Trophoblast cell (in vitro differentiated cells and primary cell): ENCODE measurements around the gene H2BK1.

Experiments
- DNase-seq, 2 donors: peaks; one replicate each; pipeline ENCODE4 v3.0.0-alpha.2; 2016
- H2AFZ ChIP-seq: 2 replicates; pipeline ENCODE4 v1.6.1; 2013; ENCODE audit warnings: low read length, moderate library complexity, mild to moderate bottlenecking; ENCODE audit not compliant: insufficient read depth, poor library complexity
- H2AK5ac ChIP-seq: 2 replicates; pipeline ENCODE4 v1.6.1; 2013; ENCODE audit warnings: mild to moderate bottlenecking, low read length
- H2BK120ac ChIP-seq: 2 replicates; pipeline ENCODE4 v1.6.1; 2013; ENCODE audit warnings: low read length, mild to moderate bottlenecking, moderate library complexity; ENCODE audit not compliant: insufficient read depth, poor library complexity
- H2BK12ac ChIP-seq: 2 replicates; pipeline ENCODE4 v1.6.1; 2013; ENCODE audit warnings: mild to moderate bottlenecking, low read length, moderate library complexity
- H2BK5ac ChIP-seq: 2 replicates; pipeline ENCODE4 v1.6.1; 2013; ENCODE audit warnings: low read length, low read depth, moderate library complexity, mild to moderate bottlenecking; ENCODE audit not compliant: poor library complexity
- H3K14ac ChIP-seq: 2 replicates; pipeline ENCODE4 v1.6.1; 2013; ENCODE audit warnings: mild to moderate bottlenecking, low read length
- H3K18ac ChIP-seq: 2 replicates; pipeline ENCODE4 v1.6.1; 2013; ENCODE audit warnings: mild to moderate bottlenecking, low read length
- H3K23ac ChIP-seq: 2 replicates; pipeline ENCODE4 v1.6.1; 2013; ENCODE audit warnings: low read length
- H3K27ac ChIP-seq: 2 replicates; pipeline ENCODE4 v1.5.1; 2013; ENCODE audit warnings: low read depth, mild to moderate bottlenecking, inconsistent platforms, low read length, moderate library complexity
- H3K27me3 ChIP-seq: 2 replicates; pipeline ENCODE4 v1.6.1; 2013; ENCODE audit warnings: inconsistent platforms, mild to moderate bottlenecking, low read length, moderate library complexity; ENCODE audit not compliant: insufficient read depth
- H3K36me3 ChIP-seq, 2 experiments: 1 replicate in 1 of 2; 2 replicates in 1 of 2; pipeline ENCODE4 v1.6.1; 2013; ENCODE audit warnings: low read length in 2 of 2, mild to moderate bottlenecking in 2 of 2, moderate library complexity in 1 of 2; ENCODE audit not compliant: insufficient read depth in 2 of 2, control insufficient read depth in 1 of 2
- H3K4ac ChIP-seq: 2 replicates; pipeline ENCODE4 v1.6.1; 2013; ENCODE audit warnings: low read depth, mild to moderate bottlenecking, low read length, moderate library complexity
- H3K4me1 ChIP-seq, 2 experiments: 1 replicate in 1 of 2; 2 replicates in 1 of 2; pipeline ENCODE4 v1.6.1; 2013; ENCODE audit warnings: low read length in 2 of 2, mild to moderate bottlenecking in 2 of 2, moderate library complexity in 1 of 2; ENCODE audit not compliant: insufficient read depth in 2 of 2, control insufficient read depth in 1 of 2
- H3K4me2 ChIP-seq: 2 replicates; pipeline ENCODE4 v1.6.1; 2013; ENCODE audit warnings: inconsistent platforms, mild to moderate bottlenecking, low read length, moderate library complexity
- H3K4me3 ChIP-seq: 2 replicates; pipeline ENCODE4 v1.5.1; 2013; ENCODE audit warnings: mild to moderate bottlenecking, low read depth, low read length, inconsistent platforms
- H3K79me1 ChIP-seq: one replicate; pipeline ENCODE4 v1.6.1; 2013; ENCODE audit warnings: low read length
- H3K79me2 ChIP-seq: 2 replicates; pipeline ENCODE4 v1.6.1; 2013; ENCODE audit warnings: low read length, mild to moderate bottlenecking; ENCODE audit not compliant: control insufficient read depth, insufficient read depth, poor library complexity
- H3K9ac ChIP-seq: 2 replicates; pipeline ENCODE4 v1.6.1; 2013; ENCODE audit warnings: mild to moderate bottlenecking, low read length
- H3K9me3 ChIP-seq: 2 replicates; pipeline ENCODE4 v1.6.1; 2013; ENCODE audit warnings: low read depth, mild to moderate bottlenecking, control low read depth, inconsistent platforms, low read length; ENCODE audit not compliant: insufficient read depth
- H4K12ac ChIP-seq: 2 replicates; pipeline ENCODE4 v1.6.1; 2013; ENCODE audit warnings: low read depth, mild to moderate bottlenecking, low read length, moderate library complexity
- H4K8ac ChIP-seq: 2 replicates; pipeline ENCODE4 v1.6.1; 2013; ENCODE audit warnings: low read depth, mild to moderate bottlenecking, low read length, moderate library complexity
- H4K91ac ChIP-seq: one replicate; pipeline ENCODE4 v1.6.1; 2013; ENCODE audit warnings: low read depth, mild to moderate bottlenecking, low read length, moderate library complexity
- WGBS: extraction: QIAGEN DNeasy Blood & Tissue Kit; methylation state at CpG from one replicate; pipeline ENCODE4 v1.1.7; 2013; ENCODE audit warnings: missing lambda C conversion rate; ENCODE audit not compliant: insufficient read length, insufficient coverage; ENCODE audit errors: extremely low coverage; 5-methylcytosine and 5-hydroxymethylcytosine counted together

The H2BK1 gene

DNA sequence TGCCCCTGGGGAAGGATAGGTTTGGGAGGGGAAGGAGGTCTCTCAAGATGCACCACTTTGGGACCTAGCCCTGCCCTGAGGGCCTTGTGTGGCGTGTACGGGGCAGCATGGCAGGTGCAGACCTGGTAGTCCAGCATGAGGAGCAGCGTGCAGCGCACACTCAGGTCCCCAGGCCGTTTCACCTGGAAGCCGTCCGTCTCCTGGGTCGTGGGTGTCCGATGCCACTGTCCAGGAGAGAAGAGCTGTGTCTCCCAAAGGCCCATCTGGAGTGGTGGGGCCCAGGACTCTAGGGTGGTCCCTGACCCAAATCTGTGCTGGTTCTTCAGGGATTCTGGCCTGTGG is 31.4 kb upstream of the H2BK1 start:
- Histone ChIP-seq H4K8ac (no peak overlapping the region), H3K18ac (no peak overlapping the region), H4K12ac (no peak overlapping the region), H2BK120ac (no peak overlapping the region), H3K79me1 (no peaks in the 10 kb centered on the region), H3K4ac (no peak overlapping the region), H3K27ac (no peak overlapping the region), H3K4me3 (no peak overlapping the region), H3K4me2 (no peak overlapping the region), H2BK12ac (no peak overlapping the region), H3K4me1 (peaks cover 3 to 11% of the 10 kb centered on the region in 2 experiments), H3K9me3 (no peaks in the 10 kb centered on the region), H3K23ac (no peak overlapping the region), H2BK5ac (no peak overlapping the region), H3K9ac (no peak overlapping the region), H2AK5ac (no peak overlapping the region), H2AFZ (no peak overlapping the region), H3K36me3 (peaks cover 37 to 39% of the 10 kb centered on the region in 2 experiments), H3K14ac (no peak overlapping the region), H4K91ac (no peak overlapping the region), H3K27me3 (peaks cover 6% of the 10 kb centered on the region), H3K79me2 (no peaks in the 10 kb centered on the region)
- no peak for DNase-seq
- no CpG with 5 or more reads among the region's 9 CpGs for WGBS

DNA sequence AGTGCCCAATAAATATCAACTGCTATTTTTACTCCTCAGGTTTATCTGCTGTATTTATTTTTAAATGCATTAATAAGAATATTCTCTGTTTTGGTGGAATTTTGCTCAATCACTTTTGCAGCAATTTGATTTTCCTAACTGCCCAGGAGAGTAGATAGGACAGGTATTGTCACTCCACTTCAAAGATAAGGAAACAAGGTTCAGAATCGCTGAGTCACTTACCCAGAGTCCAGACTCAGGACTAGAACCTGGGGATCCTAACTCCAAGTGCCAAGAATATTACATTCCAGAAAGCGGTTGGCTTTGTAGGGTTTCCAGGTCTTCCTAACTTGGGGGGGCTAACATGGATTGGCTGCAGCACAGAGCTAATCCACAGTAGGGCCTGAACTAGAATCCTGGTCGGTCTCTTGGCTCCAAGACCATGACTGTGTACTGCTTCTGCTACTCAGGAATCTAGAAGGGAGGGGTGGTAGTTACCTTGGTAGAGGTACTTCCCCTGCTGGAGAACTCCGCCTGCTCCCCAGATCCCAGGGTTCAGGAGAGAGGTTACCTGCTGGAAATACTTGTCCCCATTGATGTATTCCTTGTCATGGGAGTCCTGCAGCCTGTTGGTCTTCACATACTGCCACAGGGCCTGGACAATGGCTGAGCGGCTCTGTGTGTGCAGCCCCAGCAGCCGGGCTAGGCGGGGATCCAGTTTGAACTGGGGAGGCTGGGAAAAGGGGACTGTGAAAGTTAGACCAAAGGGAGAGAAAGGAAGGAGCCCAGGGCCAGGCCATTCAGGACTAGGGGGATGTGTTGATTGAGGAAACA is 30.9 kb upstream of the H2BK1 start:
- Histone ChIP-seq H2BK5ac (no peak overlapping the region), H3K36me3 (peaks cover 41 to 45% of the 10 kb centered on the region in 2 experiments), H3K14ac (no peak overlapping the region), H3K27ac (no peak overlapping the region), H3K9me3 (no peaks in the 10 kb centered on the region), H2AK5ac (no peak overlapping the region), H3K4me1 (peaks cover 3 to 8% of the 10 kb centered on the region in 2 experiments), H3K4me2 (no peak overlapping the region), H3K9ac (no peak overlapping the region), H4K12ac (no peak overlapping the region), H2BK120ac (no peak overlapping the region), H2AFZ (no peak overlapping the region), H3K79me1 (no peaks in the 10 kb centered on the region), H3K27me3 (peaks cover 6% of the 10 kb centered on the region), H3K79me2 (no peaks in the 10 kb centered on the region), H4K91ac (no peak overlapping the region), H3K18ac (no peak overlapping the region), H4K8ac (no peak overlapping the region), H3K4me3 (no peak overlapping the region), H2BK12ac (no peak overlapping the region), H3K23ac (no peak overlapping the region), H3K4ac (no peak overlapping the region)
- no CpG with 5 or more reads among the region's 7 CpGs for WGBS
- DNase-seq: no peak

DNA sequence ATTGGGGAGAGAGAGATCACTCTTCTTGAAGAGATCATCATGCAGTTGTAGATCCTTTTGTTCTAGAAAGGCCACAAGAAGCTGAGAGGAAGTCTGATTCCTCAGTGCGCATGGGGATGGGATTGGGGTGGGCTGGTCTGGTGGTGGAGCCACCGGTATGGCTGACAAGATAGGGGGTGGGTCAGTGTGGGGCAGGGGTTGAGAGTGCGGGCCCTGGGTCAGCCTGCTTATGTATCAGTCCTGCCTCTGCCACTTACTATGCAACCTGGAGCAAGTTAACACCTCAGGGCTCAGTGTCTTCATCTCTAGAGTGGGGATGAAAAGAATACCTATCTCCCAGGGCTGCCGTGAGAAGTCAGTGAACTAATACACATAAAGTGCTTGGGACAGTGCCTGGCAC is 30.2 kb upstream of the H2BK1 start:
- no peaks in the 10 kb centered on the region for H3K79me2 ChIP-seq
- peaks cover 44 to 50% of the 10 kb centered on the region in 2 experiments for H3K36me3 ChIP-seq
- H4K8ac ChIP-seq: no peak overlapping the region
- H3K27me3 ChIP-seq: peaks cover 6% of the 10 kb centered on the region
- no peak overlapping the region for H3K27ac ChIP-seq
- no peak overlapping the region for H3K4ac ChIP-seq
- H2AFZ ChIP-seq: no peak overlapping the region
- no peak for DNase-seq
- H2BK120ac ChIP-seq: no peak overlapping the region
- H3K9me3 ChIP-seq: peaks cover under 1% of the 10 kb centered on the region
- no peak overlapping the region for H2BK5ac ChIP-seq
- no peak overlapping the region for H3K14ac ChIP-seq
- H3K79me1 ChIP-seq: no peaks in the 10 kb centered on the region
- H2BK12ac ChIP-seq: no peak overlapping the region
- no peak overlapping the region for H3K4me2 ChIP-seq
- H3K4me1 ChIP-seq: peaks cover 3 to 5% of the 10 kb centered on the region in 2 experiments
- H4K12ac ChIP-seq: no peak overlapping the region
- H4K91ac ChIP-seq: no peak overlapping the region
- H3K23ac ChIP-seq: no peak overlapping the region
- WGBS: no CpG with 5 or more reads among the region's 4 CpGs
- no peak overlapping the region for H2AK5ac ChIP-seq
- H3K4me3 ChIP-seq: no peak overlapping the region
- no peak overlapping the region for H3K9ac ChIP-seq
- H3K18ac ChIP-seq: no peak overlapping the region

- Histone ChIP-seq H2AFZ (no peak overlapping the region), H3K23ac (no peak overlapping the region), H3K79me1 (no peaks in the 10 kb centered on the region), H2AK5ac (no peak overlapping the region), H4K12ac (no peak overlapping the region), H4K91ac (no peak overlapping the region), H3K9ac (no peak overlapping the region), H2BK5ac (no peak overlapping the region), H3K4me1 (peaks cover under 1 to 1% of the 10 kb centered on the region in 2 experiments), H4K8ac (no peak overlapping the region), H3K4me3 (no peak overlapping the region), H3K14ac (no peak overlapping the region), H2BK120ac (no peak overlapping the region), H3K4ac (no peak overlapping the region), H3K79me2 (no peaks in the 10 kb centered on the region), H3K4me2 (no peak overlapping the region), H3K9me3 (peaks cover 4% of the 10 kb centered on the region), H2BK12ac (no peak overlapping the region), H3K36me3 (peaks cover 50 to 56% of the 10 kb centered on the region in 2 experiments), H3K27ac (no peak overlapping the region), H3K27me3 (peaks cover 4% of the 10 kb centered on the region), H3K18ac (no peak overlapping the region)
- WGBS: no CpG with 5 or more reads among the region's 11 CpGs
- DNase-seq: no peak
Observed at GRCh38 chr7:151239837-151240459, 29.7 kb upstream of the H2BK1 start.
